B cell (primary cell): ENCODE results near the gene SH3BP2. TPM values are rescaled to one million over a fixed set of nuclear protein-coding genes. Genes with fewer than 3 reads are reported as not detected.

Experiments used
- ATAC-seq: fragments of 200-7000 bp; cut with Tn5 transposase; one replicate; pipeline ENCODE4 v1.10.0; 2021; ENCODE audit warnings: low read depth, mild to moderate bottlenecking, moderate number of reproducible peaks, moderate library complexity
- CTCF ChIA-PET: fragments of 350-600 bp; sonication (Branson Sonifier 250); formaldehyde crosslinking; loops from one replicate; lab custom pipeline; 2021; ENCODE audit warnings: antibody characterized with exemption, inconsistent platforms; lab: Charles Lee
- POLR2A ChIA-PET: fragments of 350-600 bp; sonication (Branson Sonifier 250); formaldehyde crosslinking; loops from one replicate; lab custom pipeline; 2021; ENCODE audit warnings: antibody characterized with exemption; lab: Charles Lee
- DNase-seq: peaks from one replicate; pipeline ENCODE4 v3.0.0; 2013
- H2AFZ ChIP-seq: 2 replicates; pipeline ENCODE4 v1.6.1; 2012; ENCODE audit warnings: mild to moderate bottlenecking, low read depth, low read length; ENCODE audit not compliant: insufficient read depth, poor library complexity, severe bottlenecking
- H3K27ac ChIP-seq, 2 donors: 1 replicate in 1 of 2; 2 replicates in 1 of 2; pipeline ENCODE4 v1.5.1; 2012 to 2013; ENCODE audit warnings: low read length in 2 of 2, mild to moderate bottlenecking in 2 of 2, moderate library complexity in 1 of 2
- H3K27me3 ChIP-seq, 4 experiments: fragments of 200-600 bp in 1 of 4; sonication (generic) in 1 of 4; replicated peaks in 1 of 4; 1 replicate in 2 of 4; 2 replicates in 2 of 4; pipeline versions ENCODE4 v1.6.1 to v1.7.0; 2013 to 2016; ENCODE audit warnings: low read length in 3 of 4, mild to moderate bottlenecking in 2 of 4, mixed read lengths in 1 of 4, moderate library complexity in 1 of 4; ENCODE audit not compliant: insufficient read depth in 4 of 4, control insufficient read depth in 3 of 4; ENCODE audit errors: control extremely low read depth in 1 of 4
- H3K36me3 ChIP-seq, 2 experiments: replicated peaks in 1 of 2; 1 replicate in 1 of 2; 2 replicates in 1 of 2; pipeline versions ENCODE4 v1.6.1 to v1.7.1; 2013; ENCODE audit warnings: low read length in 1 of 2; ENCODE audit not compliant: insufficient read depth in 2 of 2, control insufficient read depth in 1 of 2; ENCODE audit errors: control extremely low read depth in 1 of 2, extremely low read depth in 1 of 2
- H3K4me1 ChIP-seq, 2 donors: fragments of 200-600 bp in 1 of 2; sonication (generic) in 1 of 2; 1 replicate in 1 of 2; 2 replicates in 1 of 2; pipeline versions ENCODE4 v1.5.1 to v1.6.1; 2013 to 2017; ENCODE audit warnings: low read length in 2 of 2; ENCODE audit not compliant: control insufficient read depth in 2 of 2, insufficient read depth in 2 of 2
- H3K4me2 ChIP-seq: replicated peaks from 2 replicates; pipeline ENCODE3; 2012; ENCODE audit warnings: mild to moderate bottlenecking, low read depth, low read length; ENCODE audit not compliant: poor library complexity, severe bottlenecking
- H3K4me3 ChIP-seq, 5 experiments: fragments of 200-600 bp in 1 of 5; sonication (generic) in 1 of 5; 1 replicate in 3 of 5; 2 replicates in 2 of 5; pipeline versions ENCODE4 v1.5.1 to v1.7.0; 2011 to 2016; ENCODE audit warnings: low read length in 4 of 5, mild to moderate bottlenecking in 4 of 5, low read depth in 2 of 5, control low read depth in 1 of 5, moderate library complexity in 1 of 5; ENCODE audit not compliant: insufficient read depth in 1 of 5; ENCODE audit errors: control extremely low read depth in 1 of 5, extremely low read depth in 1 of 5
- H3K79me2 ChIP-seq: fragments of 200-600 bp; sonication (generic); one replicate; pipeline ENCODE4 v1.6.0; 2016; ENCODE audit warnings: low read length; ENCODE audit not compliant: control insufficient read depth, insufficient read depth
- H3K9ac ChIP-seq: fragments of 200-600 bp; sonication (generic); 2 replicates; pipeline ENCODE4 v1.6.1; 2017; ENCODE audit warnings: mild to moderate bottlenecking, low read length, moderate library complexity
- H3K9me3 ChIP-seq, 3 donors: one replicate each; pipeline versions ENCODE4 v1.6.1 to v1.7.1; 2013; ENCODE audit warnings: low read length in 2 of 3; ENCODE audit not compliant: control insufficient read depth in 2 of 3, insufficient read depth in 1 of 3; ENCODE audit errors: control extremely low read depth in 1 of 3
- H4K20me1 ChIP-seq: 2 replicates; pipeline ENCODE4 v1.6.0; 2012; ENCODE audit warnings: mild to moderate bottlenecking, low read length; ENCODE audit not compliant: insufficient read depth, control insufficient read depth, poor library complexity, severe bottlenecking
- H3K27ac Mint-ChIP-seq: one replicate; pipeline ENCODE4 v1.8.0; 2021; ENCODE audit warnings: mixed read lengths
- H3K27me3 Mint-ChIP-seq: one replicate; pipeline ENCODE4 v1.8.0; 2021; ENCODE audit warnings: mixed read lengths
- H3K4me1 Mint-ChIP-seq: one replicate; pipeline ENCODE4 v1.8.0; 2021; ENCODE audit warnings: mixed read lengths
- H3K4me3 Mint-ChIP-seq: one replicate; pipeline ENCODE4 v1.8.0; 2021; ENCODE audit warnings: mixed read lengths
- H3K9me3 Mint-ChIP-seq: one replicate; pipeline ENCODE4 v1.8.0; 2022; ENCODE audit warnings: mixed read lengths; ENCODE audit not compliant: insufficient read depth
- CTCF ChIP-seq: fragments of 200-600 bp; IDR thresholded peaks from one replicate; pipeline ENCODE4 v1.8.0; 2022; ENCODE audit warnings: antibody characterized with exemption, mild to moderate bottlenecking
- EZH2 ChIP-seq: IDR thresholded peaks from 2 replicates; pipeline ENCODE4 v1.6.1; 2012; ENCODE audit warnings: borderline replicate concordance, low read depth, mild to moderate bottlenecking, moderate library complexity, low read length; ENCODE audit not compliant: insufficient read depth, poor library complexity, severe bottlenecking
- WGBS: methylation state at CpG from one replicate; pipeline ENCODE4 v1.1.5; 2013; ENCODE audit warnings: missing lambda C conversion rate; ENCODE audit not compliant: insufficient coverage; 5-methylcytosine and 5-hydroxymethylcytosine counted together
- intact Hi-C: fragments of 100-400 bp; cut with micrococcal nuclease; formaldehyde crosslinking; loops from one replicate; pipeline ENCODE4 v1.10.0; 2022
- polyA plus RNA-seq: library from polyadenylated mRNA; depleted of rRNA; stranded (reverse); fragments of >200 nt; gene quantifications from 2 replicates; pipeline ENCODE4 v1.2.3, GENCODE V29; 2012
- total RNA-seq, 2 donors: library from RNA; stranded (reverse); fragments of 120-200 nt in 1 of 2; gene quantifications; 1 replicate in 1 of 2; 2 replicates in 1 of 2; pipeline versions ENCODE4 v1.2.3 to v1.2.4, GENCODE V29; 2013 to 2022

Gene SH3BP2
- total and polyA plus RNA-seq, 2 donors (not counting 1 experiment from before 2014, with no cell fraction given): 30.8 to 219 TPM

DNA sequence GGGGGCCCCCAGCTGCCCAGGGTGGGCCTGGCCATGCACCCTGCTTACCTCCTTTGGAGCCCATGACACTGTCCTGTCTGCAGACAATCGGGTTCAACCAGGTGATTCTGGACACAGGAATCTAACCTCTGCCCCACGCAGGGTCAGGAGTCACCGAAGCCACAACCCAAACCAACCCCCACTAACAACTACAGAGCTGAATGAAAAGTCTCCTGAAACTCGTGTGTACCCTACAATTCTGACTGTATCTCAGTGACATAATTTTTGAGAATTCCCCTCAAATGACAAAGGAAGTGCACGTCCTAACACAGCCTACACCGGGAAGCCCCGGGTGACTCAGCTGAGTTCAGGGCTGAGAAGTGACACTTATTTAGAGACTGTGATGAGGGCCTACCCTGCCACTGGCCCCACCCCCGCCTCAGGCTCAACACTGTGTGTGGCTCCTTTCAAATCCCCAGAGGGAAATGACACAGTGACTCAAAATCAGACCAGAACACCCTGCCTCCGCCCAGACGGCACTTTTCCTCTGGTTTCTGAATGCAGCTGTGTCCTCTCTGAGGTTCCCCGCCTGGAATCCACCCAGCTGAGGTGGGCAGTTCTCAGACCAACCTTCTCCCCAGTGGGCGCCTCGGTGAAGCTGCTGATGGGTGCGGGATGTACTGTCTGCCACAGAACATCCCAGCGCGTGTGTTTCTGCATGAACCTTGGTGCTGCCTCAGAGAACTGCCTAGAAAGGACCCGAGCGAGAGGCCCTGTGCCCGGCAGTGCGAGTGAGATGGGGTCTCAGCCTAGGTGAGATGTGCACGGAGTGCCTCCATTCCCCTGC lies 46.7 kb upstream of the SH3BP2 start:
- peak; percentile 96 for ATAC-seq
- H3K27ac ChIP-seq: peak overlapping the region; percentile 93 to 95
- peak; percentile 95 for DNase-seq
- H3K9ac ChIP-seq: peak overlapping the region; percentile 43
- 24% methylated on average over 21 of the region's 21 CpGs for WGBS
- TF ChIP-seq EZH2: no peak
- peaks cover 46% of the 10 kb centered on the region for H3K4me1 Mint-ChIP-seq
- H3K36me3 ChIP-seq: peaks cover 4 to 59% of the 10 kb centered on the region in 2 experiments
- no peaks in the 10 kb centered on the region for H3K27me3 Mint-ChIP-seq
- peak overlapping the region; percentile 70 for H3K4me3 Mint-ChIP-seq
- H3K79me2 ChIP-seq: peaks cover 49% of the 10 kb centered on the region
- CTCF ChIA-PET: interaction anchor here (0.6 to 2.7 kb wide), 11 partner anchors 10 to 241 kb away, joined by 3 to 9 read pairs (median 3); no protein-coding TSS in a partner anchor
- H3K4me3 ChIP-seq: peak overlapping the region in 2 of 5 experiments; percentile 5 to 17
- peaks cover 37% of the 10 kb centered on the region for H4K20me1 ChIP-seq
- POLR2A ChIA-PET: interaction anchor here (0.6 to 2.3 kb wide), 10 partner anchors 10 to 738 kb away, joined by 3 to 8 read pairs (median 4); partner anchors contain the start of gene TNIP2
- intact Hi-C loops: loop anchor here (1.0 to 10.0 kb wide), 7 partner anchors 10 to 299 kb away; partner anchors contain the start of genes FAM193A, RNF4 and TNIP2
- peak overlapping the region; percentile 63 for H3K4me2 ChIP-seq
- H3K4me1 ChIP-seq: peaks cover 30 to 44% of the 10 kb centered on the region in 2 donors
- no peaks in the 10 kb centered on the region for H3K9me3 Mint-ChIP-seq
- peak overlapping the region; percentile 93 for H3K27ac Mint-ChIP-seq
- no peak overlapping the region for H2AFZ ChIP-seq
- no peaks in the 10 kb centered on the region for H3K9me3 ChIP-seq
- H3K27me3 ChIP-seq: no peaks in the 10 kb centered on the region

GRCh38 chr4:2746891-2747695 lies 45.8 kb upstream of the SH3BP2 start:
- Mint-ChIP-seq H3K4me1 (peaks cover 46% of the 10 kb centered on the region), H3K27me3 (no peaks in the 10 kb centered on the region), H3K27ac (peak overlapping the region; percentile 93), H3K9me3 (no peaks in the 10 kb centered on the region), H3K4me3 (peak overlapping the region; percentile 70)
- H3K4me3 ChIP-seq: peak overlapping the region in 1 of 5 experiments; percentile 17
- ChIA-PET CTCF (interaction anchor here (1.2 to 2.7 kb wide), 7 partner anchors 9 to 231 kb away, joined by 3 to 9 read pairs (median 4); no protein-coding TSS in a partner anchor), POLR2A (interaction anchor here (0.7 to 2.3 kb wide), 9 partner anchors 9 to 434 kb away, joined by 3 to 8 read pairs (median 3); partner anchors contain the start of gene TNIP2)
- peaks cover 30 to 44% of the 10 kb centered on the region in 2 donors for H3K4me1 ChIP-seq
- TF ChIP-seq CTCF (no peak), EZH2 (no peak)
- peak overlapping the region; percentile 93 to 95 for H3K27ac ChIP-seq
- H2AFZ ChIP-seq: no peak overlapping the region
- 72% methylated on average over 15 of the region's 16 CpGs for WGBS
- H3K27me3 ChIP-seq: no peaks in the 10 kb centered on the region
- peak overlapping the region; percentile 63 for H3K4me2 ChIP-seq
- H4K20me1 ChIP-seq: peaks cover 46% of the 10 kb centered on the region
- no peaks in the 10 kb centered on the region for H3K9me3 ChIP-seq
- H3K36me3 ChIP-seq: peaks cover 4 to 52% of the 10 kb centered on the region in 2 experiments
- intact Hi-C loops: loop anchor here (1.0 to 10.0 kb wide), 7 partner anchors 9 to 298 kb away; partner anchors contain the start of genes FAM193A, RNF4 and TNIP2
- DNase-seq (no peak), ATAC-seq (no peak)
- H3K79me2 ChIP-seq: peaks cover 58% of the 10 kb centered on the region
- no peak overlapping the region for H3K9ac ChIP-seq
